GM19035 (cell line): ENCODE measurements around the gene EVI5.

Source experiments
- ATAC-seq: cut with Tn5 transposase; IDR thresholded peaks from one replicate; pipeline ENCODE4 v1.9.1; 2021; ENCODE audit not compliant: unreplicated experiment

Gene EVI5

DNA sequence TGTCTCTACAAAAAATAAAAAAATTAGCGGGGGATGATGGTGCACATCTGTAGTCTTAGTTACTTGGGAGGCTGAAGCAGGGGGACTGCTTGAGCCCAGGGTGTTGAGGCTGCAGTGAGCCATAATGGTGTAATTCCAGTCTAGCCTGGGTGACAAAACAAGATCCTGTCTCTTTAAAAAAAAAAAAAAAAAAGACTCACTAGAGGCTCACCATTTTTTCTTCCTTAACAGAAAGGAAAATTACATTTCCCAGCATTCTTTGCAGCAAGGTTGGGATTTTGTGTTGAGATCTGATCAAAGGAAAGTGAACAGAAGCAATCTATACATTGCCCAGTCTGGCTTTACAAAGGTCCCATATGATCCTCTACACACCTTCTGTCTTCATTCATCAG, 319.7 kb downstream of the EVI5 start:
- ATAC-seq, result no peak

DNA sequence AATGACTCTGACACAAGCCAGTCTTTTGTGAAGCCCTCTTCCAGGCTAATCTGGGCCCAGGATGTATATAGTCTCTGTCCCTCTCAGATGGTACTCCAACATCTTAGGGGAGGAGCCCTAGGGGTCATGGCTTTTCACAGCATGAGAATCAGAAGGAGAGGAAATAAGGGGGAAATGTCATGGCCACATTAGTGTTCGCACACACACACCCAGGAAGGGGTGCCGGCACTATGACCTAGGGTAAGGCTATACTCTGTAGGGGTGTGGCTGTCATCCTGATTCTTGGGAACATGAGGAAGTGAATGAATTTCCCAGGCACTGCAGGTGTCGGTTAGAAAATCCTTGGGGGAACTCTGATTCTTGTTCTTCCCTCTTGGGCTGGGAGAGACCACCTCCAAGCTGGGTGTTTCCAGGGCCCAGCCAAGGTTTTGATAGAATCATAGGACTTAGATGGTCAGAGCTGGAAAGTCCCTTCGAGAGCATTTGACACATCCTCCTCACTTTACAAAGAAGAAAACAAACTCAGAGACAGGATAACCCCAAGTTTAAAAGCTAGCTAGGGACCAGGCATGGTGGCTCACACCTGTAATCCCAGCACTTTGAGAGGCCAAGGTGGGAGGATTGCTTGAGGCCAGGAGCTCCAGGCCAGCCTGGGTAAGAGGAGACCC, 320.2 kb downstream of the EVI5 start:
- ATAC-seq, result no peak

DNA sequence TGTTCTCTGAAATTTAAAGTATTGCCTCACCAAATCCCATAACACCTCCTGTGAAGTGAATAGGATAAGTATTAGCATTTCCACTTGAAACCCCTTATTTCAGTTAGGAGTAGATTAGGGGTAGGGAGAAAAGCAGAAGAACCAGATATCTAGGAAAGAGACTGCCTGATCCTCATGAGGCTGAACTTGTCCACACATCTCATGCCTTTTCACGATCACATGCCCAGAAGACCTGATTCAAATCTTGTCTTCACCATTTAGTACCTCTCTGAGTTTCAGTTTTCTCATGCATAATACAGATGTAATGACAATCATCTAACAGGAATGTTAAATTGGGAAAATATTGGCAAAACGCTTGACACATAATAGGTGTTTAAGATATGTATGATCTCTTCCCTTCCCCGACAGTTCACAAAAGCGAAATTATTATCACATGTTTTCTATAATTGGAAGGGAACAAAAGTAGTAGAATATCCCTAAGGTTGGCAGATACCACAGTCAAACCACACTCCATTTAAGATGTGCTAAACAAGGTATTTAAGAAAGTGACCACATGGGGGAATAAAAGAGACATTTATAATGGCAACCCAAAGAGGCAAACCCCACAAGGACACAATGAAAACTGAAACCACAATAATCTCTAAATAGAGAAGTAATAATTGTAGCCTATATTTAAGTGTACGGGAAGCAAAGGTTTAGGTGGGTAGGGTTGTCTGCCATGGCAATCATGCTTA, 323.4 kb downstream of the EVI5 start:
- ATAC-seq, result peak; percentile 73

DNA sequence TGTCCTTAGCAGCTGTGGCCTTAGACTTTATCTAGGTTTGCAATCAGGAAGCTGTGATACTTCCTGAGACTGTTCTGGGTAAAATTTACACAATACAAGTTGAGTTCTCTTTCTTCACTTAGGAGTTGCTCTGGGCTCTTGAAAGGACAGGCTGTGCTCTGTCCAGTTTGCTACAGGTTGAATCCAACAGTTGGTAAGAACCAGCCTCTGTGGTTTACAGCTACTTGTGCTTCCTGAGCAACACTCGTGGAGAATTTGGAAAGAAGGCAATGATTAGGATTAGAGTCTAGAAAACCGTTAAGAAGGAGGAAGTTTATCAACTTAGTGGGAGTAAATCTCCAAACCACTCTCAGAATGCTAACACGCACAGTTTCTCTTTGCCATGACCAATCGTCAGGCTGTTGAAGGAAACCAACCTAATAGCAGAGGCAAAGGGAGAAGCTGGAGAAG, 325.0 kb downstream of the EVI5 start:
- no peak for ATAC-seq
